ENCODE results near the gene PFN4. TPM values are rescaled to one million over a fixed set of nuclear protein-coding genes. Genes with fewer than 3 reads are reported as not detected.

PFN4 gene
- total and polyA plus RNA-seq, 7 donors = 0.12 to 1.9 TPM; not detected in 5

GRCh38 chr2:24075259-24075658 is 47.9 kb downstream of the PFN4 start:
- H3K4me3 ChIP-seq = peak overlapping the region in 3 of 4 donors; percentile 52 to 88 (median 69)
- no peak for TF ChIP-seq POLR2A (IDR thresholded peaks at IDR 0.05)
- TF ChIP-seq POLR2AphosphoS5 (IDR thresholded peaks at IDR 0.05) = no peak
- TF ChIP-seq CTCF (IDR thresholded peaks at IDR 0.05) = no peak
- no peak for TF ChIP-seq EP300 (IDR thresholded peaks at IDR 0.05)
- no peaks in the 10 kb centered on the region for H3K9me3 ChIP-seq
- peak overlapping the region; percentile 91 to 96 (median 92) for H3K27ac ChIP-seq
- no peak for DNase-seq
- intact Hi-C loops (cut with DNase I) = loop anchor here (5.0 kb wide), 1 partner anchor 417 kb away; the partner anchor contains the start of gene NCOA1
- WGBS, 2 donors = 66 to 68% methylated on average over 5 of the region's 5 CpGs
- H3K36me3 ChIP-seq = peaks cover 0 to 48% (median 6%) of the 10 kb centered on the region in 4 donors
- H3K27me3 ChIP-seq = no peaks in the 10 kb centered on the region
- peaks cover 0 to 22% (median 20%) of the 10 kb centered on the region in 4 donors for H3K4me1 ChIP-seq

GRCh38 chr2:24073816-24074215 is 49.3 kb downstream of the PFN4 start:
- TF ChIP-seq POLR2AphosphoS5 (IDR thresholded peaks at IDR 0.05) (no peak), CTCF (IDR thresholded peaks at IDR 0.05) (no peak), EP300 (IDR thresholded peaks at IDR 0.05) (no peak), POLR2A (IDR thresholded peaks at IDR 0.05) (no peak)
- DNase-seq = no peak
- no peaks in the 10 kb centered on the region for H3K27me3 ChIP-seq
- H3K9me3 ChIP-seq = no peaks in the 10 kb centered on the region
- intact Hi-C loops (cut with DNase I) = no loop called here
- H3K4me3 ChIP-seq = no peak overlapping the region
- no peak overlapping the region for H3K27ac ChIP-seq
- H3K36me3 ChIP-seq = peaks cover 0 to 54% (median 6%) of the 10 kb centered on the region in 4 donors
- peaks cover 0 to 22% (median 20%) of the 10 kb centered on the region in 4 donors for H3K4me1 ChIP-seq
- WGBS, 2 donors = 91 to 92% methylated on average over 6 of the region's 6 CpGs

- DNase-seq = no peak
- intact Hi-C loops (cut with DNase I) = no loop called here
- H3K9me3 ChIP-seq = no peaks in the 10 kb centered on the region
- H3K27me3 ChIP-seq = no peaks in the 10 kb centered on the region
- H3K27ac ChIP-seq = no peak overlapping the region
- TF ChIP-seq CTCF (IDR thresholded peaks at IDR 0.05) (no peak), EP300 (IDR thresholded peaks at IDR 0.05) (no peak), POLR2A (IDR thresholded peaks at IDR 0.05) (no peak), POLR2AphosphoS5 (IDR thresholded peaks at IDR 0.05) (no peak)
- H3K4me3 ChIP-seq = no peak overlapping the region
- peaks cover 0 to 15% (median 13%) of the 10 kb centered on the region in 4 donors for H3K4me1 ChIP-seq
- H3K36me3 ChIP-seq = peaks cover 3 to 70% (median 9%) of the 10 kb centered on the region in 4 donors
- WGBS, 2 donors = 89 to 95% methylated on average over 4 of the region's 4 CpGs
Observed at GRCh38 chr2:24072259-24072658, 50.9 kb downstream of the PFN4 start.

- H3K4me3 ChIP-seq = no peak overlapping the region
- 78 to 82% methylated on average over 2 of the region's 2 CpGs for WGBS, 2 donors
- no peaks in the 10 kb centered on the region for H3K27me3 ChIP-seq
- intact Hi-C loops (cut with DNase I) = no loop called here
- no peaks in the 10 kb centered on the region for H3K9me3 ChIP-seq
- no peak for DNase-seq
- H3K36me3 ChIP-seq = peaks cover 5 to 50% (median 11%) of the 10 kb centered on the region in 4 donors
- no peaks in the 10 kb centered on the region for H3K4me1 ChIP-seq
- TF ChIP-seq EP300 (IDR thresholded peaks at IDR 0.05) = no peak
- no peak for TF ChIP-seq POLR2AphosphoS5 (IDR thresholded peaks at IDR 0.05)
- no peak overlapping the region for H3K27ac ChIP-seq
Observed at GRCh38 chr2:24065341-24065740, 57.8 kb downstream of the PFN4 start.

Other genes starting within 250 kb of the PFN4 start
- 10 to 100 TPM; 19.7 to 22.5 (median 21.0) TPM for gene ATAD2B, start 196.2 kb downstream of the PFN4 start, total RNA-seq
- 1 to 10 TPM; 2.4 to 5.8 (median 3.5) TPM for gene ATAD2B, start 196.2 kb downstream of the PFN4 start, polyA plus RNA-seq
- gene UBXN2A, start 182.9 kb downstream of the PFN4 start, total RNA-seq = 10 to 100 TPM; 15.0 to 21.2 (median 16.3) TPM
- 10 to 100 TPM in 1 of 3 donors, 1 to 10 TPM in 2; 8.1 to 11.4 (median 9.5) TPM for gene UBXN2A, start 182.9 kb downstream of the PFN4 start, polyA plus RNA-seq
- gene MFSD2B, start 113.2 kb downstream of the PFN4 start, total RNA-seq = not detected
- under 1 TPM in 1 of 3 donors, not detected in 2; 0.10 TPM for gene MFSD2B, start 113.2 kb downstream of the PFN4 start, polyA plus RNA-seq
- 10 to 100 TPM in 1 of 4 donors, 1 to 10 TPM in 3; 3.1 to 10.0 (median 6.6) TPM for gene WDCP, start 75.9 kb downstream of the PFN4 start, total RNA-seq
- 1 to 10 TPM; 1.2 to 3.7 (median 1.8) TPM for gene WDCP, start 75.9 kb downstream of the PFN4 start, polyA plus RNA-seq
- gene FKBP1B, start 73.6 kb downstream of the PFN4 start, total RNA-seq = 1 to 10 TPM; 3.1 to 8.0 (median 5.7) TPM
- gene FKBP1B, start 73.6 kb downstream of the PFN4 start, polyA plus RNA-seq = 10 to 100 TPM; 19.3 to 43.7 (median 30.6) TPM
- 100 to 1,000 TPM in 3 of 4 donors, 10 to 100 TPM in 1; 95.6 to 140 (median 135) TPM for gene SF3B6, start 47.0 kb downstream of the PFN4 start, total RNA-seq
- 100 to 1,000 TPM; 163 to 255 (median 183) TPM for gene SF3B6, start 47.0 kb downstream of the PFN4 start, polyA plus RNA-seq
- gene TP53I3, start 38.5 kb downstream of the PFN4 start, total RNA-seq = 10 to 100 TPM in 2 of 4 donors, 1 to 10 TPM in 2; 3.6 to 27.7 (median 16.8) TPM
- gene TP53I3, start 38.5 kb downstream of the PFN4 start, polyA plus RNA-seq = 100 to 1,000 TPM in 1 of 3 donors, 10 to 100 TPM in 2; 74.5 to 144 (median 88.3) TPM
- 10 to 100 TPM; 24.7 to 44.1 (median 37.2) TPM for gene FAM228B, start 135 bp upstream of the PFN4 start, total RNA-seq
- 10 to 100 TPM in 1 of 3 donors, 1 to 10 TPM in 2; 1.4 to 11.4 (median 4.7) TPM for gene FAM228B, start 135 bp upstream of the PFN4 start, polyA plus RNA-seq
- gene FAM228A, start 51.7 kb upstream of the PFN4 start, total RNA-seq = 1 to 10 TPM; 1.5 to 3.6 (median 2.0) TPM
- gene FAM228A, start 51.7 kb upstream of the PFN4 start, polyA plus RNA-seq = under 1 TPM in 1 of 3 donors, not detected in 2; 0.23 TPM
- gene ITSN2, start 237.2 kb upstream of the PFN4 start, total RNA-seq = 10 to 100 TPM; 56.0 to 73.6 (median 58.1) TPM
- gene ITSN2, start 237.2 kb upstream of the PFN4 start, polyA plus RNA-seq = 10 to 100 TPM; 19.2 to 27.0 (median 19.7) TPM